ENCODE measurements around the gene SOX8.

The SOX8 gene

DNA sequence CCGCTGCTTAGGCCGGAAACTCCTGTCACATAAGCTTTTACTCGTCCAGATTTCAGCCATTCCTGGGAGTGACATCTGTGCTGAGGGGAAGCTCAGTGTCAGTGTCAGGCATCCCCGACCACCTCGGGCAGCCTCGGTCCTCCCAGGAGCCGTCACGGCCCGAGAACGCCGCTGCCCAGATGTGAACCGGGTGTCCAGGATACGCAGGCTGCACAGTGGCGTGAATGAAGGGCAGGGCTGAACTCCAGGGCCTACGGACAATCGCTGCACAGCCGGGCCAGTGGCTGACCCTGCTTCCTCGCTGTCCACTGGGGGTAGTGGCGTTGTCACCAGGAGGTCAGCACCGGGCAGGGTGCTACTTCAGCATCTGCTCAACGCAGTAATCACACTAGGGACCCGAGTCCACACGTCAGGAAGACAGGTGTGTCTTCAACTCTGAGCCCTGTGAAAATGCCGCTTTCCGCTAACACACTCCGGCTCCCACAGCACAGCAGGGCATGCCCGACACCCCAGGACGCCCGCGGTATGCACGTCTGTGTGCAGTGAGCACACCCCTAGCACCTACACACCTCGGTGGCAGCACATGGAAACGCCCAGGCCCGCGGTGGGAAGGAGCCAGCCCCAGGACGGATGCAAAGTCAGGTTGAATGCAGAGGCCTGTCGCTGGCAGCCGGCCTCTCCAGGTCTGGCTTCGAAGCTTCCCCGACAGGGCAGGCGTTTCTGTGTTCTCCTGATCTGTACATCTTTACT, 13.8 kb upstream of the SOX8 start:
- Histone ChIP-seq H3K9me3 (ENCODE audit: control insufficient read depth, insufficient read depth, low read depth, low read length) (no peaks in the 10 kb centered on the region), H3K27ac (ENCODE audit: extremely low read depth, low read depth, low read length) (no peak overlapping the region), H3K36me3 (ENCODE audit: control insufficient read depth in 2 of 2, insufficient read depth in 1 of 2, low read length in 2 of 2) (peaks cover 0 to 26% of the 10 kb centered on the region in 2 experiments; a peak in 1 of 3 replicates), H3K4me3 (ENCODE audit: low read depth, low read length) (no peak overlapping the region), H3K4me1 (ENCODE audit: control insufficient read depth, insufficient read depth, low read length) (peaks cover 7% of the 10 kb centered on the region; the same call in 1 of the 2 replicates)
- POLR2A ChIA-PET = no interaction called here
- no peak for TF ChIP-seq ZIC2 (tag by site-specific recombination; IDR thresholded peaks at IDR 0.05)
- TF ChIP-seq OSR2 (tag by site-specific recombination; IDR thresholded peaks at IDR 0.05) = no peak
- TF ChIP-seq ZNF112 (tag by site-specific recombination; IDR thresholded peaks at IDR 0.05) = no peak
- CTCF ChIA-PET = no interaction called here

DNA sequence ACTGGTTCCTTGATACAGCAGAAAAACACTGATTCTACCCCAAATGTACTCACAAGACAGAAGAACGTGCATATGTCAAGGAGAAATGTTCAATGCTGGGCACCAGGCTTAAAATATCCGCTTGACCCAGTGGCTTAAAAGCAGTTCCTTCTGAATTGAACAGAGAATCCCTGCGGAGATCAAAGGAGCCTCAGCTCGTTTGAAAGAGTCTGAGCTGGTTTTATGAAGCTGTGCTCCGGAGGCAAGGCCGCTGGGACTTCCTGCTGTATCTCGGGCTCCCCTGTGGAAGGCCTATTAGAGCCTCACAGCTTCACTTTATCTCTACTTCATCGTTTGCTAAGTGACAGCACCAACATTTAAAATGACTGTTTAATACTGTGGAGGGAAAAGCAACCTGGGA, 12.9 kb upstream of the SOX8 start:
- ChIA-PET CTCF (interaction anchor here (1.5 kb wide), 1 partner anchor 87 kb away, joined by 5 read pairs; no protein-coding TSS in a partner anchor), POLR2A (no interaction called here)
- TF ChIP-seq ZEB2 (tag by site-specific recombination; IDR thresholded peaks at IDR 0.05) (no peak), ZNF768 (tag by site-specific recombination; IDR thresholded peaks at IDR 0.05) (no peak), ZIC2 (tag by site-specific recombination; IDR thresholded peaks at IDR 0.05) (peak; percentile 88), EGR2 (tag by site-specific recombination; IDR thresholded peaks at IDR 0.05; ENCODE audit: low read depth) (no peak), TCF7L2 (IDR thresholded peaks at IDR 0.05; ENCODE audit: borderline replicate concordance, low read depth, low read length) (peak; percentile 90), ZNF266 (tag by site-specific recombination; IDR thresholded peaks at IDR 0.05; ENCODE audit: low read depth) (no peak)

GRCh38 chr16:969508-970385, 11.8 kb upstream of the SOX8 start:
- peak overlapping the region; percentile 71; the same call in 1 of the 2 replicates for H3K27ac ChIP-seq (ENCODE audit: extremely low read depth, low read depth, low read length)
- CTCF ChIA-PET = interaction anchor here (0.7 to 1.5 kb wide), 2 partner anchors 86 to 850 kb away, joined by 3 to 5 read pairs; no protein-coding TSS in a partner anchor
- H3K4me3 ChIP-seq (ENCODE audit: low read depth, low read length) = peak overlapping the region; percentile 83
- POLR2A ChIA-PET = interaction anchor here (0.6 to 1.1 kb wide), 3 partner anchors 9 to 735 kb away, joined by 3 to 5 read pairs (median 4); partner anchors contain the start of gene SOX8
- H3K9me3 ChIP-seq (ENCODE audit: control insufficient read depth, insufficient read depth, low read depth, low read length) = no peaks in the 10 kb centered on the region
- peaks cover 7% of the 10 kb centered on the region; the same call in 1 of the 2 replicates for H3K4me1 ChIP-seq (ENCODE audit: control insufficient read depth, insufficient read depth, low read length)
- peaks cover 0 to 26% of the 10 kb centered on the region in 2 experiments; a peak in 1 of 3 replicates for H3K36me3 ChIP-seq (ENCODE audit: control insufficient read depth in 2 of 2, insufficient read depth in 1 of 2, low read length in 2 of 2)
- TF ChIP-seq ZBTB49 (tag by site-specific recombination; IDR thresholded peaks at IDR 0.05; ENCODE audit: low read depth) (no peak), ZNF530 (tag by site-specific recombination; IDR thresholded peaks at IDR 0.05; ENCODE audit: low read depth) (no peak), ZNF37A (tag by site-specific recombination; IDR thresholded peaks at IDR 0.05) (no peak), GLIS1 (tag by site-specific recombination; IDR thresholded peaks at IDR 0.05) (no peak), ZNF544 (tag by site-specific recombination; IDR thresholded peaks at IDR 0.05) (no peak), ZNF174 (tag by site-specific recombination; IDR thresholded peaks at IDR 0.05) (no peak), PRDM10 (tag by site-specific recombination; IDR thresholded peaks at IDR 0.05) (peak; percentile 40; the same call in 1 of the 2 replicates), EGR2 (tag by site-specific recombination; IDR thresholded peaks at IDR 0.05; ENCODE audit: low read depth) (peak; percentile 49; the same call in 1 of the 2 replicates), ZBTB17 (tag by site-specific recombination; IDR thresholded peaks at IDR 0.05) (0 out of 2 replicates have a peak, but pooled peaks have one; percentile 12), ZNF211 (tag by site-specific recombination; IDR thresholded peaks at IDR 0.05; ENCODE audit: low read depth) (no peak), ZNF670 (tag by site-specific recombination; IDR thresholded peaks at IDR 0.05; ENCODE audit: low read depth) (no peak), ZIC2 (tag by site-specific recombination; IDR thresholded peaks at IDR 0.05) (no peak), GLI4 (tag by site-specific recombination; IDR thresholded peaks at IDR 0.05) (no peak), ZNF510 (tag by site-specific recombination; IDR thresholded peaks at IDR 0.05; ENCODE audit: insufficient replicate concordance) (no peak)
- TF ChIP-seq, protein P1, sequence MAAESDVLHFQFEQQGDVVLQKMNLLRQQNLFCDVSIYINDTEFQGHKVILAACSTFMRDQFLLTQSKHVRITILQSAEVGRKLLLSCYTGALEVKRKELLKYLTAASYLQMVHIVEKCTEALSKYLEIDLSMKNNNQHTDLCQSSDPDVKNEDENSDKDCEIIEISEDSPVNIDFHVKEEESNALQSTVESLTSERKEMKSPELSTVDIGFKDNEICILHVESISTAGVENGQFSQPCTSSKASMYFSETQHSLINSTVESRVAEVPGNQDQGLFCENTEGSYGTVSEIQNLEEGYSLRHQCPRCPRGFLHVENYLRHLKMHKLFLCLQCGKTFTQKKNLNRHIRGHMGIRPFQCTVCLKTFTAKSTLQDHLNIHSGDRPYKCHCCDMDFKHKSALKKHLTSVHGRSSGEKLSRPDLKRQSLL (tag by site-specific recombination; IDR thresholded peaks at IDR 0.05) = no peak

More for the DNA sequence above, 12.9 kb upstream of the SOX8 start:
- H3K4me3 ChIP-seq (ENCODE audit: low read depth, low read length) = no peak overlapping the region
- peaks cover 0 to 26% of the 10 kb centered on the region in 2 experiments; a peak in 1 of 3 replicates for H3K36me3 ChIP-seq (ENCODE audit: control insufficient read depth in 2 of 2, insufficient read depth in 1 of 2, low read length in 2 of 2)
- H3K4me1 ChIP-seq (ENCODE audit: control insufficient read depth, insufficient read depth, low read length) = peaks cover 7% of the 10 kb centered on the region; the same call in 1 of the 2 replicates
- no peak overlapping the region for H3K27ac ChIP-seq (ENCODE audit: extremely low read depth, low read depth, low read length)
- no peaks in the 10 kb centered on the region for H3K9me3 ChIP-seq (ENCODE audit: control insufficient read depth, insufficient read depth, low read depth, low read length)

All from HEK293 (cell line).